Stimulated activated naive B cell treated with anti-CD40 and anti-IgM and Interleukin-4, amounts not matched to agents 10 μg/mL and 1 μg/mL and 100 μg/mL, for 72 hours (primary cell): Measurements from ENCODE around the gene FNTB.
"Not testable (repeated sequence)": the region's sequence is repeated elsewhere in the genome, so short reads cannot be mapped to it uniquely, and the experiment has no call there.

Experiments
- ATAC-seq, 2 donors: fragments of 150-1000 bp; cut with Tn5 transposase; replicated peaks; 2 replicates each; pipeline ENCODE4 v1.10.0; 2021; ENCODE audit warnings: moderate library complexity in 1 of 2
- DNase-seq: peaks from one replicate; pipeline ENCODE4 v3.0.0; 2021
- H3K27ac Mint-ChIP-seq: one replicate; pipeline ENCODE4 v1.8.0; 2022; ENCODE audit warnings: mild to moderate bottlenecking, mixed read lengths
- H3K27me3 Mint-ChIP-seq, 2 donors: one replicate each; pipeline ENCODE4 v1.8.0; 2022; ENCODE audit warnings: mixed read lengths in 2 of 2
- H3K36me3 Mint-ChIP-seq, 2 donors: one replicate each; pipeline ENCODE4 v1.8.0; 2022; ENCODE audit warnings: mixed read lengths in 2 of 2, mild to moderate bottlenecking in 1 of 2
- H3K4me1 Mint-ChIP-seq, 2 donors: one replicate each; pipeline ENCODE4 v1.8.0; 2022; ENCODE audit warnings: mixed read lengths in 2 of 2, mild to moderate bottlenecking in 1 of 2
- H3K4me3 Mint-ChIP-seq, 2 donors: one replicate each; pipeline ENCODE4 v1.8.0; 2022; ENCODE audit warnings: mild to moderate bottlenecking in 2 of 2, mixed read lengths in 2 of 2, moderate library complexity in 1 of 2
- H3K9me3 Mint-ChIP-seq, 2 donors: one replicate each; pipeline ENCODE4 v1.8.0; 2022; ENCODE audit warnings: mixed read lengths in 2 of 2, mild to moderate bottlenecking in 1 of 2

Gene FNTB

DNA sequence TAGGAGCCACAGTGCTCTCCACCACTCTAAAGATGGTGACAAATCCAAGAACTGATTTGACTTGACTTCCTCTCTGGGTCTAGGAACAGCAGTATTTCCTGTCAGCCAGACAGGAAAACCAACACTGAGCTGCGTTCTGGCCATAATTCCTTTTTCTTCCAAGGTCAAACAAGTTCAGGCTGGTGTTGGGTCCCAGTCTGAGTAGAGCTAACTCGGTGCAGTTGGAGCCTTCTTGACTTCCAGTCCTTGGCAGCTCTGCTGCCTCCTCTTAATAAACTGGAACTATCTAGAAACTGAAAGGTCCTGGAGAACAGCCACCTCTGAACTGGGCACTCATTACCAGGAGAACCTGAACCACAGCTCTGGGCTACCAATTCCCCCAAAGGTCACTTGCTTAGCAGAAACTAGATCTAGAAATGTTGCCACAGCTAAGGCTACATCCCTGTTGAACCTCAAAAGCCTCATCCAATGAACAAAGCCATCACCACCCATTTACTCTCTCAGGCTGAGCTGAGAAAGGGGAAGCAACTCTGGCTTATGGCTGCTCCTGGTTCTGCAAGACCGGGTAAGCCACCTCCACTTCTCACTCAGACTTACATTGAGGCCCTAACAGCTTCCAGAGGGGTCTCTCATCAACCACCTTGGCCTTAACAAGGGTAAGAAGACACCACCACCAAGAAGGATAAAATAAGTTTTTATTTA lies 87.9 kb downstream of the FNTB start:
- peaks cover 36 to 48% of the 10 kb centered on the region in 2 donors for H3K36me3 Mint-ChIP-seq
- H3K4me1 Mint-ChIP-seq = peaks cover 20 to 30% of the 10 kb centered on the region in 2 donors
- no peaks in the 10 kb centered on the region for H3K27me3 Mint-ChIP-seq
- DNase-seq = peak; percentile 24
- H3K4me3 Mint-ChIP-seq = peak overlapping the region; percentile 19 to 25
- peak overlapping the region; percentile 89 for H3K27ac Mint-ChIP-seq
- H3K9me3 Mint-ChIP-seq = no peaks in the 10 kb centered on the region
- ATAC-seq = peak; percentile 97

DNA sequence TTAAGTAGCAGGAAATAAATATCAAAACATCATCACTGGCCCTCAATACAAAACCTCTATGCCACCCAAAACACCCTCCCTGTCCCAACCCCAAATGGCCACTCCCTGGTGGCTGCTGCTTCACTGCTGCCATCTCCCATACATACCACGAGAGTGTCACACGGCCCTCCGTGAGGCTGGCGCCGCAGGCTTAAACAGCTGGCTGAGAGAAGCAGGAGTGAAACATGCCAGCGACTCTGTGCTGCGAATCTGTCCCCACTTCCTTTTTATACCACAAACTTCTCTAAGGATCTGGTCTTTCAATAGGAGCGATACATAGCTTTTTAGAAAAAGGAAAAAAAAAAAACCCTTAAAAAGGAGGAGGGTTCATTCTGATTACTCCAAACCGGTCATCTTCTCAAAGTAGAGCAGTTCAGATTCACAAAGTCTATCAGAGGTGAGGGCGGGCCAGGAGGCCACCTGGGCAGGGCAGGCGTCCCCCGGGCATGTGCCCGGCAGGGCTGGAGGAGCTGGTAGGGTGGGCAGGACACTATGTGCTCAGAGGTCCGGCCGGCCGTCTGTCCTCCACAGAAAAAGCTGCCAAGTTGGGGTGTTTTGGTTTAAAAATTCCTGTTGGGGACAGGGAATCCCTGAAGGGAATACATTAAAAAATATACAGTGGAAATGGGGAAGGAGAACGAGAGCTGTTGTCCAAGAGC lies 89.1 kb downstream of the FNTB start:
- H3K4me1 Mint-ChIP-seq = peaks cover 22 to 34% of the 10 kb centered on the region in 2 donors
- H3K9me3 Mint-ChIP-seq = no peaks in the 10 kb centered on the region
- no peak for DNase-seq
- ATAC-seq = no peak
- H3K4me3 Mint-ChIP-seq = no peak overlapping the region
- no peaks in the 10 kb centered on the region for H3K27me3 Mint-ChIP-seq
- H3K27ac Mint-ChIP-seq = peak overlapping the region; percentile 77
- peaks cover 36 to 58% of the 10 kb centered on the region in 2 donors for H3K36me3 Mint-ChIP-seq

GRCh38 chr14:65077318-65077717 lies 90.6 kb downstream of the FNTB start:
- no peak for DNase-seq
- no peak overlapping the region for H3K4me3 Mint-ChIP-seq
- no peaks in the 10 kb centered on the region for H3K9me3 Mint-ChIP-seq
- no peaks in the 10 kb centered on the region for H3K27me3 Mint-ChIP-seq
- peaks cover 28 to 49% of the 10 kb centered on the region in 2 donors for H3K4me1 Mint-ChIP-seq
- peaks cover 46 to 73% of the 10 kb centered on the region in 2 donors for H3K36me3 Mint-ChIP-seq
- no peak overlapping the region for H3K27ac Mint-ChIP-seq
- ATAC-seq = no peak

DNA sequence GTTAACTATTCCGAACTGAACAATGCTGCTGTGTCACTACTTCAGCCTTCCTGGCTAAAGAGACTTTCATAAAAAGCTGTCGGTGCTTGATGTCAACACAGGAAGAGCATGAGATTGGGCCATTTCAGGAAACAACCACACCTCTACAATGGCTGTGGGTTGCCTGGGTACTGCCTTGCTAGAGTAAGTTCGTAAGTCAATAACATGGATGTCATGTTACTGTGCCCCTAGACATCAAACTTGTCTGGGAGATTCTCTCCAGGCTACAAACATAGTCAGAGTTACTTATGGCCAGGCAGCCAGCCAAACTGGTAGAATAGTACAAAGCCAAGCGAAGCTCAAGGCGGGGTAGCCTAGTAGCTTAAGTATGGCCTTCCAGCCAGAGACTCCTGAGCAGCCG lies 92.5 kb downstream of the FNTB start:
- peaks cover 28 to 56% of the 10 kb centered on the region in 2 donors for H3K4me1 Mint-ChIP-seq
- H3K27me3 Mint-ChIP-seq = no peaks in the 10 kb centered on the region
- ATAC-seq (no peak), DNase-seq (no peak)
- H3K4me3 Mint-ChIP-seq = no peak overlapping the region
- no peak overlapping the region for H3K27ac Mint-ChIP-seq
- peaks cover 44 to 73% of the 10 kb centered on the region in 2 donors for H3K36me3 Mint-ChIP-seq
- no peaks in the 10 kb centered on the region for H3K9me3 Mint-ChIP-seq

- H3K36me3 Mint-ChIP-seq = peaks cover 41 to 71% of the 10 kb centered on the region in 2 donors
- no peak for ATAC-seq
- H3K27ac Mint-ChIP-seq = no peak overlapping the region
Measured at GRCh38 chr14:65079768-65080167, 93.1 kb downstream of the FNTB start.

DNA sequence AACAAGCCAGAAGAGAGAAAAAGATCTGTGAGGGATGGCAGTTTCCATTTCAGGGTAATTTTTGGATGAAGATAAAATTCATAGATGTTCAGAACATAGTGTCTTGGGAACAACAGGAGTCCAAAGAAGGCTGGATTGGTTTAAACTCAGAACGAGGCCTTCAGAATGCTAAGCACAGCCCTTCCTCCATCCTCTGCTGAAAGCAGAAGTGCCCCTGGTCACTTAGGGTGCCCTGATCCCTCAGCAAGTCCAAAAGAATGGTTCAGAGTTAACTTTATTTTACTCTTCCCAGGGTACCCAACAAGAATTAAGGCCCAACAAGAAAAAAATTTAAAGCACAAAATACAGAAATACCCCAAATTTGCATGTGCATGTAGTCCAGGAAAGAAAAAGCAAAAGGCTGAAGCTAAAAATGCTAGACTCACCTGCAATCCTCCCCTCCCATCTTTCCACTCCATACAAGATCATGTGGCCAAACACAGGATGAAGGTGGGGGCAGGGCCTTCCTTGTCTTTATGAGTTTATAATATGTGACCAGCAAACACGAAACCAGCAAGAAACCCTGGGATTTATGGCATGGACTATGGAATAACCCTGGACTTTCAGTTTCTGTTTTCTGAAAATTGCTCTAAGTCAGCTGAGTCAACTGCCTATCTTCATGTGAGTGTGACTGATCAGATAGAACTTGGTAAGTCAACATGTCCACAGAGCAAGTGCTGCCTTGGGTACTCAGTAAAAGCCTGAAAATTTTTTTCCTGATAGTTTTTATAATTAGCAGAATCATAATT lies 94.5 kb downstream of the FNTB start:
- Mint-ChIP-seq H3K36me3 (peaks cover 41 to 71% of the 10 kb centered on the region in 2 donors), H3K27ac (no peak overlapping the region), H3K9me3 (peaks cover 2 to 3% of the 10 kb centered on the region in 2 donors), H3K27me3 (no peaks in the 10 kb centered on the region), H3K4me3 (no peak overlapping the region), H3K4me1 (peaks cover 24 to 42% of the 10 kb centered on the region in 2 donors)
- no peak for DNase-seq
- ATAC-seq = no peak

More at GRCh38 chr14:65079768-65080167, 93.1 kb downstream of the FNTB start:
- no peaks in the 10 kb centered on the region for H3K9me3 Mint-ChIP-seq
- no peaks in the 10 kb centered on the region for H3K27me3 Mint-ChIP-seq
- DNase-seq = no peak
- H3K4me3 Mint-ChIP-seq = no peak overlapping the region
- H3K4me1 Mint-ChIP-seq = peaks cover 25 to 51% of the 10 kb centered on the region in 2 donors

DNA sequence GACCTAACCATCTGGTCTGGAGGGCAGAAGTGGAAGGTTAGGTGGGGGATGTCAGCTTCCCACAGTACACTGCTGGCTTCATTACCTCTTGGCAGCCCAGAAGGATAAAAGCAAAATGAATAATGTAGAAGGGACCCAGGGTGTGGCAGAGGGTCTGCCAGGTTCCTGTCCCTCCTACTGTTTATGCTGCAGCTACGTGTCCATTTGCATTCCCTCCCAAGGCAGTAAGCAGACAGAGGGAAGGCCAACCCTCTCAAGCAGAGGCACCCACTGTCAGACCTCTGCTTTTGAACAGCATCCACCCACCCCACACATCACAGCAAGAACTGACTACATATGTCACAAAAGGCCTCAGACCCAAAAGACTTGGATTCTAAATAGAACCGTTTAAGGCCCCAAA lies 96.2 kb downstream of the FNTB start:
- peaks cover 50 to 79% of the 10 kb centered on the region in 2 donors for H3K36me3 Mint-ChIP-seq
- DNase-seq (no peak), ATAC-seq (no peak)
- no peaks in the 10 kb centered on the region for H3K27me3 Mint-ChIP-seq
- H3K9me3 Mint-ChIP-seq = peaks cover 7 to 8% of the 10 kb centered on the region in 2 donors
- no peak overlapping the region for H3K27ac Mint-ChIP-seq
- peaks cover 24 to 42% of the 10 kb centered on the region in 2 donors for H3K4me1 Mint-ChIP-seq
- H3K4me3 Mint-ChIP-seq = no peak overlapping the region

- ATAC-seq = no peak
- H3K27me3 Mint-ChIP-seq = no peaks in the 10 kb centered on the region
- no peak overlapping the region for H3K27ac Mint-ChIP-seq
- H3K9me3 Mint-ChIP-seq = peaks cover 7 to 8% of the 10 kb centered on the region in 2 donors
- no peak for DNase-seq
- no peak overlapping the region for H3K4me3 Mint-ChIP-seq
- H3K4me1 Mint-ChIP-seq = peaks cover 22 to 36% of the 10 kb centered on the region in 2 donors
- peaks cover 57 to 80% of the 10 kb centered on the region in 2 donors for H3K36me3 Mint-ChIP-seq
Measured at GRCh38 chr14:65084554-65085505, 98.1 kb downstream of the FNTB start.

DNA sequence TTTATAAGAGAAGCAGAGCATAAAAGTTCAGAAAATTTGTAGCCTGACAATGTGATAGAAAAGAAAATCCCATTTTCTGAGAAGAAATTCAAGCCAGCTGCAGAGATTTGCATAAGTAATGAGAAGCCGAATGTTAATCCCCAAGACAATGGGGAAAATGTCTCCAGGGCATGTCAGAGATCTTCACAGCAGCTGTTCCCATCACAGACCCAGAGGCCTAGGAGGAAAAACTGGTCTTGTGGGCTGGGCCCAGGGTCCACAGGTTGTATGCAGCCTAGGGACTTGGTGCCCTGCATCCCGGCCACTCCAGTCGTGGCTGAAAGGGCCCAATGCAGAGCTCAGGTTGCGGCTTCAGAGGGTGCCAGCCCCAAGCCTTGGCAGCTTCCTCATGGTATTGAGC lies 100.0 kb downstream of the FNTB start:
- not testable (repeated sequence) for H3K9me3 Mint-ChIP-seq, H3K27me3 Mint-ChIP-seq, DNase-seq, H3K27ac Mint-ChIP-seq, ATAC-seq, H3K4me3 Mint-ChIP-seq
- Mint-ChIP-seq H3K36me3 (peaks cover 58 to 69% of the 10 kb centered on the region in 2 donors), H3K4me1 (peaks cover 19 to 30% of the 10 kb centered on the region in 2 donors)

GRCh38 chr14:65087835-65088234 lies 101.1 kb downstream of the FNTB start:
- not testable (repeated sequence) for DNase-seq, H3K27me3 Mint-ChIP-seq, H3K4me3 Mint-ChIP-seq, H3K9me3 Mint-ChIP-seq, ATAC-seq
- Mint-ChIP-seq H3K27ac (peak overlapping the region; percentile 59), H3K36me3 (peaks cover 49 to 59% of the 10 kb centered on the region in 2 donors), H3K4me1 (peaks cover 14 to 18% of the 10 kb centered on the region in 2 donors)

- Mint-ChIP-seq H3K4me1 (peaks cover 24 to 41% of the 10 kb centered on the region in 2 donors), H3K9me3 (peaks cover 0 to 2% of the 10 kb centered on the region in 2 donors), H3K4me3 (no peak overlapping the region), H3K27me3 (no peaks in the 10 kb centered on the region), H3K27ac (no peak overlapping the region), H3K36me3 (peaks cover 33 to 53% of the 10 kb centered on the region in 2 donors)
- ATAC-seq (no peak), DNase-seq (no peak)
Measured at GRCh38 chr14:65092349-65092748, 105.7 kb downstream of the FNTB start.

DNA sequence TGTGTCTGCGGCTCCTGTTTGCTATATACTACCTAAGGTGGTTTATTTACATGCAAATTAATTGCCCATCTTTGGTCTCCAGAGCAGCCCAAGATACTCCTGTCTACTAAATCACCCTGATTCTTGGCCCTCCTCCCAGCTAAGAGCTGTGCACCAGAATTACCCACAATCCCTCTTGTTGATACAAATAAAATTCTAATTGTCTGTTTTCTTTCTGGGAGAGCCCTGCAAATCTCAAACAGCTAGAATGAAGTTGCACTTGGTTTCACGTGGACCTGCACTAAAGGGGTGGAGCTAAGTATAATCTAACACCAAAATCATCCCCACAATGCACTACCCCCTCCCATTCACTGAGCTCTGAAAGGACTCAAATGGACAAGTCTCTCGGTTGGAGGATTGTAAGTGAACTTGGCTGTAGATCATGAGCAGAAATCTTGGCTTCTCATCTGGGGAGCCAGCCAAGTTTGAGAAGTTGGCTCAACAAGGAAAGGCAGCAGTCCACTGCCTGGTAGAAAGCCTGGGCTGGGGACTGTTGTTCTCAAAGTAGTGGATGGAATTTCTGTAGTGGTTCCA lies 109.0 kb downstream of the FNTB start:
- peaks cover 30 to 58% of the 10 kb centered on the region in 2 donors for H3K4me1 Mint-ChIP-seq
- peaks cover 19 to 40% of the 10 kb centered on the region in 2 donors for H3K36me3 Mint-ChIP-seq
- DNase-seq (no peak), ATAC-seq (no peak)
- H3K27me3 Mint-ChIP-seq = no peaks in the 10 kb centered on the region
- no peak overlapping the region for H3K4me3 Mint-ChIP-seq
- H3K9me3 Mint-ChIP-seq = no peaks in the 10 kb centered on the region
- peak overlapping the region; percentile 47 for H3K27ac Mint-ChIP-seq
